ENCODE data around the gene RBFA.
A peak's percentile ranks its signal among the peaks of the same experiment; 100 is the strongest.

Gene RBFA

GRCh38 chr18:80022613-80023012 is 11.6 kb upstream of the RBFA start (continued):
- TF ChIP-seq ZNF449 (tag by site-specific recombination; IDR thresholded peaks at IDR 0.05), result no peak
- TF ChIP-seq KLF7 (tag by site-specific recombination; IDR thresholded peaks at IDR 0.05; ENCODE audit: borderline replicate concordance), result 0 out of 2 replicates have a peak, but pooled peaks have one; percentile 20
- no peak for TF ChIP-seq ZNF544 (tag by site-specific recombination; IDR thresholded peaks at IDR 0.05)
- TF ChIP-seq ZNF529 (tag by site-specific recombination; IDR thresholded peaks at IDR 0.05; ENCODE audit: insufficient replicate concordance), result peak; percentile 42
- peak; percentile 98 for TF ChIP-seq ZNF280C (tag by site-specific recombination; IDR thresholded peaks at IDR 0.05)
- no peak for TF ChIP-seq ZNF341 (tag by site-specific recombination; IDR thresholded peaks at IDR 0.05; ENCODE audit: low read depth)
- TF ChIP-seq ZNF664 (tag by site-specific recombination; IDR thresholded peaks at IDR 0.05), result no peak
- TF ChIP-seq BCL11B (tag by site-specific recombination; IDR thresholded peaks at IDR 0.05; ENCODE audit: low read depth), result no peak
- TF ChIP-seq SETDB1 (IDR thresholded peaks at IDR 0.05; ENCODE audit: insufficient read length, low read length), result peak; percentile 99
- 0 out of 2 replicates have a peak, but pooled peaks have one; percentile 15 for TF ChIP-seq ZNF157 (tag by site-specific recombination; IDR thresholded peaks at IDR 0.05)
- TF ChIP-seq ZNF677 (tag by site-specific recombination; IDR thresholded peaks at IDR 0.05), result no peak
- no peak for TF ChIP-seq SP2 (tag by site-specific recombination; IDR thresholded peaks at IDR 0.05)
- TF ChIP-seq ZBTB17 (tag by site-specific recombination; IDR thresholded peaks at IDR 0.05), result no peak
- no peak for TF ChIP-seq ZNF140 (tag by site-specific recombination; IDR thresholded peaks at IDR 0.05)
- 0 out of 2 replicates have a peak, but pooled peaks have one; percentile 33 for TF ChIP-seq ZNF692 (tag by site-specific recombination; IDR thresholded peaks at IDR 0.05)
- TF ChIP-seq ZNF513 (tag by site-specific recombination; IDR thresholded peaks at IDR 0.05), result peak; percentile 37
- TF ChIP-seq GLI4 (tag by site-specific recombination; IDR thresholded peaks at IDR 0.05), result no peak
- TF ChIP-seq EGR2 (tag by site-specific recombination; IDR thresholded peaks at IDR 0.05; ENCODE audit: low read depth), result no peak
- no peak for TF ChIP-seq BCL11A (tag by site-specific recombination; IDR thresholded peaks at IDR 0.05; ENCODE audit: low read depth)
- TF ChIP-seq ZNF335 (tag by site-specific recombination; conservative IDR thresholded peaks at IDR 0.05), result no peak
- no peak for TF ChIP-seq ZNF175 (tag by site-specific recombination; IDR thresholded peaks at IDR 0.05)
- peak; percentile 26; the same call in 1 of the 2 replicates for TF ChIP-seq ZNF2 (tag by site-specific recombination; IDR thresholded peaks at IDR 0.05)
- no peak for TF ChIP-seq ZNF239 (tag by site-specific recombination; IDR thresholded peaks at IDR 0.05)
- no peak for TF ChIP-seq GLIS1 (tag by site-specific recombination; IDR thresholded peaks at IDR 0.05)
- TF ChIP-seq KLF1 (tag by site-specific recombination; IDR thresholded peaks at IDR 0.05), result no peak
- TF ChIP-seq ZNF211 (tag by site-specific recombination; IDR thresholded peaks at IDR 0.05; ENCODE audit: low read depth), result 0 out of 2 replicates have a peak, but pooled peaks have one; percentile 29
- TF ChIP-seq ZBTB26 (tag by site-specific recombination; optimal IDR thresholded peaks at IDR 0.05), result no peak
- TF ChIP-seq ZNF514 (tag by site-specific recombination; IDR thresholded peaks at IDR 0.05), result no peak
- TF ChIP-seq ZNF132 (tag by site-specific recombination; IDR thresholded peaks at IDR 0.05; ENCODE audit: borderline replicate concordance), result no peak
- no peak for TF ChIP-seq MYNN (tag by site-specific recombination; IDR thresholded peaks at IDR 0.05; ENCODE audit: borderline replicate concordance)
- TF ChIP-seq ZFHX2 (tag by site-specific recombination; conservative IDR thresholded peaks at IDR 0.05), result no peak
- TF ChIP-seq ZNF558 (tag by site-specific recombination; IDR thresholded peaks at IDR 0.05), result peak; percentile 88
- TF ChIP-seq ZSCAN16 (tag by site-specific recombination; IDR thresholded peaks at IDR 0.05), result no peak
- no peak for TF ChIP-seq OSR2 (tag by site-specific recombination; IDR thresholded peaks at IDR 0.05)
- no peak for TF ChIP-seq ZNF37A (tag by site-specific recombination; IDR thresholded peaks at IDR 0.05)
